Measurements from ENCODE around the gene SNX1. TPM values are rescaled to one million over a fixed set of nuclear protein-coding genes. Genes with fewer than 3 reads are reported as not detected.
A peak's percentile ranks its signal among the peaks of the same experiment; 100 is the strongest.

The SNX1 gene
- total and polyA plus RNA-seq, 2 donors (not counting 1 experiment from before 2014, with no cell fraction given): 42.9 to 95.7 TPM

GRCh38 chr15:64131547-64131946 lies 35.8 kb downstream of the SNX1 start:
- no peak overlapping the region for H3K4me2 ChIP-seq (ENCODE audit: extremely low read depth, insufficient read depth, low read length)
- H3K79me2 ChIP-seq (ENCODE audit: control insufficient read depth, insufficient read depth, low read length): no peaks in the 10 kb centered on the region
- H4K20me1 ChIP-seq (ENCODE audit: control insufficient read depth, extremely low read depth, insufficient read depth, low read length): no peaks in the 10 kb centered on the region
- no peaks in the 10 kb centered on the region for H3K4me1 ChIP-seq (ENCODE audit: control insufficient read depth, extremely low read depth, insufficient read depth, low read length)
- H3K27me3 ChIP-seq (ENCODE audit: control insufficient read depth, insufficient read depth, low read length): no peaks in the 10 kb centered on the region
- DNase-seq (ENCODE audit: low read depth in 2 of 2): no peak
- no peak overlapping the region for H2AFZ ChIP-seq (ENCODE audit: low read length)
- H3K4me3 ChIP-seq (replicated peaks in 1 of 4; ENCODE audit: control extremely low read depth in 1 of 4, insufficient read depth in 1 of 4, low read depth in 3 of 4, low read length in 4 of 4): no peak overlapping the region
- no peaks in the 10 kb centered on the region for H3K9me3 ChIP-seq (ENCODE audit: control insufficient read depth, insufficient read depth, low read depth, low read length)
- TF ChIP-seq EZH2 (IDR thresholded peaks at IDR 0.05; ENCODE audit: low read length, missing control alignments) (no peak), CTCF (conservative IDR thresholded peaks at IDR 0.05 in 1 of 2, IDR thresholded peaks at IDR 0.05 in 1 of 2; ENCODE audit: low read depth in 1 of 2, low read length in 2 of 2) (no peak)
- H3K9ac ChIP-seq (ENCODE audit: insufficient read depth, low read length): no peak overlapping the region
- peaks cover 14% of the 10 kb centered on the region for H3K36me3 ChIP-seq (ENCODE audit: control insufficient read depth, insufficient read depth, low read length)
- H3K27ac ChIP-seq (ENCODE audit: insufficient read depth, low read length): no peak overlapping the region

GRCh38 chr15:64132217-64132616 lies 36.4 kb downstream of the SNX1 start:
- Histone ChIP-seq H3K9me3 (ENCODE audit: control insufficient read depth, insufficient read depth, low read depth, low read length) (no peaks in the 10 kb centered on the region), H3K4me3 (replicated peaks in 1 of 4; ENCODE audit: control extremely low read depth in 1 of 4, insufficient read depth in 1 of 4, low read depth in 3 of 4, low read length in 4 of 4) (no peak overlapping the region), H3K36me3 (ENCODE audit: control insufficient read depth, insufficient read depth, low read length) (peaks cover 16% of the 10 kb centered on the region), H3K27ac (ENCODE audit: insufficient read depth, low read length) (no peak overlapping the region), H3K4me1 (ENCODE audit: control insufficient read depth, extremely low read depth, insufficient read depth, low read length) (no peaks in the 10 kb centered on the region), H2AFZ (ENCODE audit: low read length) (no peak overlapping the region), H4K20me1 (ENCODE audit: control insufficient read depth, extremely low read depth, insufficient read depth, low read length) (no peaks in the 10 kb centered on the region), H3K27me3 (ENCODE audit: control insufficient read depth, insufficient read depth, low read length) (no peaks in the 10 kb centered on the region), H3K4me2 (ENCODE audit: extremely low read depth, insufficient read depth, low read length) (no peak overlapping the region), H3K9ac (ENCODE audit: insufficient read depth, low read length) (no peak overlapping the region), H3K79me2 (ENCODE audit: control insufficient read depth, insufficient read depth, low read length) (no peaks in the 10 kb centered on the region)
- no peak for DNase-seq (ENCODE audit: low read depth in 2 of 2)
- TF ChIP-seq EZH2 (IDR thresholded peaks at IDR 0.05; ENCODE audit: low read length, missing control alignments): no peak
- TF ChIP-seq CTCF (conservative IDR thresholded peaks at IDR 0.05 in 1 of 2, IDR thresholded peaks at IDR 0.05 in 1 of 2; ENCODE audit: low read depth in 1 of 2, low read length in 2 of 2): no peak

GRCh38 chr15:64133623-64134344 lies 38.0 kb downstream of the SNX1 start:
- Histone ChIP-seq H2AFZ (ENCODE audit: low read length) (no peak overlapping the region), H3K36me3 (ENCODE audit: control insufficient read depth, insufficient read depth, low read length) (peaks cover 22% of the 10 kb centered on the region), H3K79me2 (ENCODE audit: control insufficient read depth, insufficient read depth, low read length) (no peaks in the 10 kb centered on the region), H3K4me3 (replicated peaks in 1 of 4; ENCODE audit: control extremely low read depth in 1 of 4, insufficient read depth in 1 of 4, low read depth in 3 of 4, low read length in 4 of 4) (no peak overlapping the region), H3K9ac (ENCODE audit: insufficient read depth, low read length) (no peak overlapping the region), H3K4me2 (ENCODE audit: extremely low read depth, insufficient read depth, low read length) (no peak overlapping the region), H3K4me1 (ENCODE audit: control insufficient read depth, extremely low read depth, insufficient read depth, low read length) (no peaks in the 10 kb centered on the region), H3K9me3 (ENCODE audit: control insufficient read depth, insufficient read depth, low read depth, low read length) (no peaks in the 10 kb centered on the region), H3K27ac (ENCODE audit: insufficient read depth, low read length) (no peak overlapping the region), H4K20me1 (ENCODE audit: control insufficient read depth, extremely low read depth, insufficient read depth, low read length) (no peaks in the 10 kb centered on the region), H3K27me3 (ENCODE audit: control insufficient read depth, insufficient read depth, low read length) (no peaks in the 10 kb centered on the region)
- peak in 1 of 2 donors; percentile 9 for DNase-seq (ENCODE audit: low read depth in 2 of 2)
- TF ChIP-seq EZH2 (IDR thresholded peaks at IDR 0.05; ENCODE audit: low read length, missing control alignments) (no peak), CTCF (conservative IDR thresholded peaks at IDR 0.05 in 1 of 2, IDR thresholded peaks at IDR 0.05 in 1 of 2; ENCODE audit: low read depth in 1 of 2, low read length in 2 of 2) (no peak)
